Measurements from ENCODE around the gene NGF.
"Not testable (repeated sequence)": the region's sequence is repeated elsewhere in the genome, so short reads cannot be mapped to it uniquely, and the experiment has no call there.

Gene NGF

GRCh38 chr1:115337633-115338456, at the start of gene NGF:
Gene NGF, minus strand, starts transcription at chr1:115338249. Its CDS starts 51,454 bp downstream, at chr1:115286795.
- no peak for DNase-seq

DNA sequence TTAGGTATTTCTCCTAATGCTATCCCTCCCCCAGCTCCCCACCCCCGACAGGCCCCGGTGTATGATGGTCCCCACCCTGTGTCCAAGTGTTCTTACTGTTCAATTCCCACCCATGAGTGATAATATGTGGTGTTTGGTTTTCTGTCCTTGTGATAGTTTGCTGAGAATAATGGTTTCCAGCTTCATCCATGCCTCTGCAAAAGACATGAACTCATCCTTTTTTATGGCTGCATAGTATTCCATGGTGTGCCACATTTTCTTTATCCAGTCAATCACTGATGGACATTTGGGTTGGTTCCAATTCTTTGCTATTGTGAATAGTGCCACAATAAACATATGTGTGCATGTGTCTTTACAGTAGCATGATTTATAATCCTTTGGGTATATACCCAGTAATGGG, 45.4 kb upstream of the NGF start:
- not testable (repeated sequence) for DNase-seq

- no peak for DNase-seq
Measured at GRCh38 chr1:115379943-115380342, 41.9 kb upstream of the NGF start.

DNA sequence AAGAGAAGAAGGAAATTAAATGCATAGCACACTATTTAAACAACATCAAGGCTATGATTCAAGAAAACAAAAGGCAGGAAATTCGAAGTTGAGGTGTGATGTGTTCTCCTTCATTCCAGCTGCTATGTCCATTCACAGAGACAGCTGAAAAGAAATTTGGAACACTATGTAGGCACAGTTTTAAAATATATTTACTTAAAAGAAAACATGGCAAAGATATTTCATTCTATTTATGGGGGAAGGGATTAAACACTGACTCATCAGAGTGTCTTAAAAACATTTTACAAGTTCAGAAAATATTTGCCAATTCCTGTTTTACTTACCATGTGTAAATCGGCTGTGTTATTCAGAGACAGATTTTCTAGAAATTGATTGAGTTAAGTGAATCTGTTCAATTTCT, 39.4 kb upstream of the NGF start:
- DNase-seq: no peak

GRCh38 chr1:115374598-115374997, 36.5 kb upstream of the NGF start:
- no peak for DNase-seq

- no peak for DNase-seq
Measured at GRCh38 chr1:115373305-115373704, 35.3 kb upstream of the NGF start.

GRCh38 chr1:115365738-115366137, 27.7 kb upstream of the NGF start:
- no peak for DNase-seq

DNA sequence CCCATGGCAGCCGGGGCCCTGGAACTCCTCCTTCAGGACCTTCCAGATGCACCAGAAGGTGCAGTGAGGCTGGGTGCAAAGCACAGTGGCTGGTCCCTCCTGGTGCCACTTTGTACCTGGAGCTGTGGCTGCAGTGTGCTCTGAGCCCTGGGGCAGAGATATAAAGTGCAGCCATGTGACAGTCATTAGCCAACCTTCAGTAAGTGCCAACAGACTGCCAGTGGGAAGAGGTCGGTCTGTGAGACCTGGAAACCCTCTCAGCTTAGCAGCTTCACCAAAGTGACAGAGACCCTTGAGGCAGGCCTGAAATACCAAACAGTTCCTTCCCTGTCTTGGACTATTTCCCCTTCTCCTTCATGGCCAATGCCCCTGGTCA, 26.7 kb upstream of the NGF start:
- DNase-seq: no peak

DNA sequence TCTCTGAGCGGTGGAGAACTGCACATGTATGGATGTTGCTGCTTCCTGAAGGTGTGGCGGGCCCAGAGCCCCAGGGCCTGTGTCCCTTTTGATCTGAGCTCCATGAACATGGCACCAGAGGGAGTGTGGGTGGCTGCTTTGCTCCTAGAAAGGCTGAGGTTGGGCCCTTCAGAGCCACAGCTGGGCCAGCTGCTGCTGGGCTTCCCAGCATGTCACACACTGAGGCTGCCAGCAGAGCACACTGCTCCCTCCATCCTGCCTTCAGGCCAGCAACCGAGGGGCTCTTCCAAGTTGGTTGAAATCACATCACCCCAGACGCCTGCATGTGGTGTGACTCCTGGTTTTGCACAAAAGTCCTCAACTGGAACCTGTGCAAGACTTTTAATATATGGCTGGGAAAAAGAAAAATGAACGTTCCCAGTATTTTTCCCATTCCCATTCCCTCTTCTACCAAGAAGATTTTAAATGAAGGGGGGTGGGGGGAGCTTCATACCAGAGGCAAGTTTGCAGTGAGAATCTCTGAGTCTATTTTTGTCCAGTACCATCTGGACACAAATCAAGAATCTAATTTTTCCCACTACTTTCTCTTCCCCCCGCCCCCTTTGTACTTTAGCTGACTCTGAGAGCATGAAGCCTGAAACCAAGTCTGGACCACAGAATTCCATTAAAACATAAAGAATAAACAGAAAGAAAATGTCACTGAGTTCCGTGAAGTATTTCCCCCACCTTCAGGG, 26.2 kb upstream of the NGF start:
- DNase-seq: no peak

GRCh38 chr1:115363171-115363570, 25.1 kb upstream of the NGF start:
- DNase-seq: no peak

DNA sequence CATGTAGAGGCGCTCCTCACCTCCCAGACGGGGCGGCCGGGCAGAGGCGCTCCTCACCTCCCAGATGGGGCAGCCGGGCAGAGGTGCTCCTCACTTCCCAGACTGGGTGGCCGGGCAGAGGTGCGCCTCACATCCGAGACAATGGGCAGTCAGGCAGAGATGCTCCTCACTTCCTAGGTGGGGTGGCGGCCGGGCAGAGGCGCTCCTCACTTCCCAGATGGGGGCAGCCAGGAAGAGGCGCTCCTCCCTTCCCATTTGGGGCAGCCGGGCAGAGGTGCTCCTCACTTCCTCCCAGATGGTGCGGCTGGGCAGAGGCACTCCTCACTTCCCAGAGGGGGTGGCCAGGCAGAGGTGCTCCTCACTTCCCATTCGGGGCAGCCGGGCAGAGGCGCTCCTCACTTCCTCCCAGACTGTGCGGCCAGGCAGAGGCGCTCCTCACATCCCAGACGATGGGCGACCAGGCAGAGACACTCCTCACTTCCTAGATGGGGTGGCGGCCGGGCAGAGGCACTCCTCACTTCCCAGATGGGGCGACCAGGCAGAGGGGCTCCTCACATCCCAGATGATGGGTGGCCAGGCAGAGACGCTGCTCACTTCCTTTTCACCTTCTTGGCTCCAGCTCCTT, 22.6 kb upstream of the NGF start:
- DNase-seq: not testable (repeated sequence)

GRCh38 chr1:115359787-115360452, 21.9 kb upstream of the NGF start:
- not testable (repeated sequence) for DNase-seq

DNA sequence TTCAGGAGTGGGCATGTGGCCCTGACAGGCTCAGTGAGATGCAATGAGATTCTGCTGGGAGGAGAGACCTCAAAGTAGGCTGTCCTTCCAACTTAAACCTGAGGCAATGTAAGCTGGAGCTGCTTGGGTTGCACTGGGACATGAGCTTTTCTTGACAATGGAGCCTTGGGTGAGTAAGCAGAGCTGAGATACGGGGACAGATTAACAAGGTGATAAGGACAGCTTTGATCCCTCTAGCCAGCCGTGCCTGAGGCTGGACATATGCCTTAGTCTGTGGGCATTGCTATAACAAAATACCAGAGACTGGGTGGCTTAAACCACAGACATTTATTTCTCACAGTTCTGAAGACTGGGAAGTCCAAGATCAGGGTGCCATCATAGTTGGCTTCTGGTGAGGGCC, 18.3 kb upstream of the NGF start:
- DNase-seq: no peak

DNA sequence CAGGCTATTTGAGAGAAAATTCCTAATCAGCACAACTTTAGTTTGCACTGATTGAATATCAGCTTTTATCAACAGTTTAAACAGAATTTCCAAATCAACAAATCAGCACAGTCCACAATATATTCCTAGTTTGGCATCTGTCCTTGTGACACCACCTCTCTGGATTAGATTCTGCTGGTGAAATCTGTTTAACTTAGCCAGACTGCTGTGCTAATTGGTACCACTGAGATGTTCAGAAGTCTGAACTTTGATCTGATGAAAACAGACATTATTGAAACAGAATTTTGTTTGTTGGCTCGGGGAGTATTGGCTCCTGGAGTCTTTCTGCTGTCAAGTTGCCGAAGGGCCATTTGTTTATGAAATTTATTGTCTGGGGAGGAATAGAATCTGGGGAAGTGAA, 17.0 kb upstream of the NGF start:
- DNase-seq: no peak

DNA sequence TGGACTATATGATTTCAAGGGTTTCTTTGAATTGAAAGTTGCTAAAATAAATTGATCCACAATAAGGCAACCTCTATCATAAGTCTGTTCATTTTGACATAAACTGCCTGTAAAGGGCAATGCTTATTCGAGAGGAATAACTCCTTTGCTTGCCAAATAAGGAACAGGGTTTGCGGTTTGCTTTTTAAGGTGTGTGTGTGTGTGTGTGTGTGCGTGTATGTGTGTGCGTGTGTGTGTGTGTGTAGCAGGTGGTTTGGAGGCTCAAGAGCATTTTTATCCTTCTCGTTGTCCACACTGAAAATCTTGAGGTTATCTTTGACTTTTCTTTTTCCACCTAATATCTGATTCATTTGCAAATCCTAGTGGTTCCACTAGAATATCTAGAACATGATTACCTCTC, 13.1 kb upstream of the NGF start:
- DNase-seq: no peak

GRCh38 chr1:115348636-115349035, 10.6 kb upstream of the NGF start:
- no peak for DNase-seq

DNA sequence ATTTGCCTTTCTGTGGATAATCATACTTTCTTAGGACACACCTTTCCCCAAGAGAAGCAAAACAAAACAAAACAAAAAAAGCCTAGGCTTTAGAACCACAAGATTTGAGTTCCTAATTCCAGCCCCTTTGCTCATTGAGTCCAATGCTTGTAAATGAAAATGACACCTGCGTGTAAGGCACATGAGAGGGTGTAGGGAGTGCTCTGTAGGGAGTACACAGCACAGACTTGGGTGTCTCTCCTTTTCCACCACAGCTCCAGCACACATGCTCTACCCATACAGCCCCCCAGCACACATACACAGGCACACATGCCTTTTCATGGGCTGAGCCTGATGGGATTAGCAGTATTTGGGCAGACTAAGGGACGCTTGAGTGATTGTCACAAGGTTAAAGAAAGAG, 9.2 kb upstream of the NGF start:
- no peak for DNase-seq

- no peak for DNase-seq
Measured at GRCh38 chr1:115343200-115343737, 5.2 kb upstream of the NGF start.

DNA sequence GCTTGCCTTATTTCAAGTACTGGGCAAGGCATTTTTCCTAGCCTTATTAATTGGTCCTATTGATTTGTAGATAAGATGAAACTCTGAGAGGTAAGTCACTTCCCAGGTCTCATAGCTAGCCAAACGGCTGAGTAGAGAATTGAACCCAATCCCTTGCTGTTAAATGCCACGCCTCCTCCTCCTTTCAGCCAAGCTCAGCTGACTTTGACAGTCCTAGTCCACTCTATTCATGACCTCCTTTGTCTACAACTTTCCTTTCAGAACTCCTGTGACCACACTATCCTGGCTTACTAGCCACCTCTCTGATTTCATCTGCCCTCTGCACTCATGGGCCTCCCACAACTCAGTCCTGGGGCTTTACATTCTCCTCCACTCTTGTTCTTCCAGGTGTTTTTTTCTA, 3.9 kb upstream of the NGF start:
- DNase-seq: no peak

DNA sequence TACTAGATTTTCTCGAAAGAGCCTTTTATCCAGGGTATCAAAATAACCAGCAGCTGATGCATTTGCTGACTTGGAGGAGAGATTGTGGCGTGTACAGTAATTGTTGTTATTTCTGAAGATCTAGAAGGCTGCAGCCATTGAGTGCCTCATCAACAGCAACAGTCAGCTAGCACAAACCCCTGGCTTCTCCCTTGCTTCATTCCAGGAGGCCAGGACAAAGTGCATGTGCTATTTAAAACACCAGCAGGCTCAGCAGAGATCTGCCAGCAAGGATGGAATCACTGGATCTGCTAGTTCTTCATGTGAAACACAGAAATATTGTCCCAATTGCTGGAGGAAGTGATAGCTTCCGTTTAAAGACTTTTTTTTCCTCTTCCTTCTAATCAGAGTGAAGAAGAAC, 2.8 kb upstream of the NGF start:
- no peak for DNase-seq

DNA sequence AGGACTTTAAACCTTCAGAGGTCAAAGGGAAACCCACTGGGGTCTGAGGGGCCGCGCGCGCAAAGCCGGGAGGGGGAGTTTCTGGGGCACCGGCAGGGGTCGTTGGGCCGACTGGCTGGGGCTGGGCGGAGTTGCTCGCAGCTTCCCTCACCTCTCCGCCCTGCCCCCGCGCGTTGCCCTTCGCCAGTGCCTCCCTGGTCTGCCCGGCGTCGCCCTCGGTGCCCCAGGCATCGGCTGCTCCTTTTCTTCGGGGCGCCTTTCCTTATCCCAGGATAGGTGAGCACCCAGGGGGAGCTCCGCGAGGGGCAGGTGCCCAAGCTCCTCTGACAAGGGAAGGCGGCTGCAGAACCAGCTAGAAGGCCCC, 390 bp upstream of the NGF start:
- no peak for DNase-seq

GRCh38 chr1:115337276-115337632, 795 bp downstream of the NGF start:
- no peak for DNase-seq

- DNase-seq: no peak
Measured at GRCh38 chr1:115336741-115337140, 1.3 kb downstream of the NGF start.
